ENCODE measurements around the gene SHROOM4.

- TF ChIP-seq CTCF (IDR thresholded peaks at IDR 0.05) (no peak), EZH2 (IDR thresholded peaks at IDR 0.05; ENCODE audit: borderline replicate concordance, insufficient read depth, low read depth, low read length, poor library complexity, severe bottlenecking) (no peak)
Measured at GRCh38 chrX:50813843-50814661, at the start of gene SHROOM4.
